ENCODE data around the gene OSBP.

- TF ChIP-seq CTCF (IDR thresholded peaks at IDR 0.05) (no peak), POLR2A (IDR thresholded peaks at IDR 0.05; ENCODE audit: low read depth) (no peak), POLR2AphosphoS5 (IDR thresholded peaks at IDR 0.05) (no peak), EP300 (IDR thresholded peaks at IDR 0.05) (no peak)
Observed at GRCh38 chr11:59659981-59660380, 44.4 kb upstream of the OSBP start.
